Keratinocyte (primary cell): Measurements from ENCODE around the gene STKLD1. TPM values are rescaled to one million over a fixed set of nuclear protein-coding genes. Genes with fewer than 3 reads are reported as not detected.

Source experiments
- DNase-seq: peaks from one replicate; pipeline ENCODE4 v3.0.0-alpha.2; 2011; ENCODE audit warnings: low read depth, missing footprints, low spot score
- FAIRE-seq: peaks from 2 replicates; lab custom pipeline; 2011; peaks lifted over from hg19 to GRCh38; lab: Jason Lieb, UNC
- H2AFZ ChIP-seq: 2 replicates; pipeline ENCODE4 v1.6.0; 2012; ENCODE audit warnings: low read length, control low read depth, inconsistent platforms; ENCODE audit not compliant: control insufficient read depth
- H3K27ac ChIP-seq: 2 replicates; pipeline ENCODE4 v1.5.1; 2011; ENCODE audit warnings: low read length; ENCODE audit not compliant: control insufficient read depth, insufficient read depth
- H3K27me3 ChIP-seq: 3 replicates; pipeline ENCODE4 v1.6.0; 2011; ENCODE audit warnings: low read length; ENCODE audit not compliant: control insufficient read depth, insufficient read depth; ENCODE audit errors: extremely low read depth
- H3K36me3 ChIP-seq, 2 experiments: 2 replicates in 1 of 2; 3 replicates in 1 of 2; pipeline ENCODE4 v1.5.1; 2011; ENCODE audit warnings: low read length in 2 of 2, mild to moderate bottlenecking in 1 of 2; ENCODE audit not compliant: control insufficient read depth in 2 of 2, insufficient read depth in 2 of 2; ENCODE audit errors: extremely low read depth in 1 of 2
- H3K4me1 ChIP-seq: 3 replicates; pipeline ENCODE4 v1.5.1; 2011; ENCODE audit warnings: low read length; ENCODE audit not compliant: control insufficient read depth, insufficient read depth; ENCODE audit errors: extremely low read depth
- H3K4me2 ChIP-seq: 3 replicates; pipeline ENCODE4 v1.6.0; 2011; ENCODE audit warnings: low read depth, low read length; ENCODE audit not compliant: control insufficient read depth, insufficient read depth; ENCODE audit errors: extremely low read depth
- H3K4me3 ChIP-seq, 3 experiments: fragments of 200-600 bp in 1 of 3; sonication (generic) in 1 of 3; 2 replicates in 2 of 3; 3 replicates in 1 of 3; pipeline ENCODE4 v1.5.1; 2011 to 2016; ENCODE audit warnings: low read length in 3 of 3, mild to moderate bottlenecking in 3 of 3, control low read depth in 2 of 3, inconsistent platforms in 1 of 3, low read depth in 1 of 3, mixed read lengths in 1 of 3, mixed run types in 1 of 3, moderate library complexity in 1 of 3; ENCODE audit not compliant: control insufficient read depth in 2 of 3, insufficient read depth in 2 of 3; ENCODE audit errors: extremely low read depth in 1 of 3
- H3K79me2 ChIP-seq: 2 replicates; pipeline ENCODE4 v1.6.0; 2012; ENCODE audit warnings: low read length; ENCODE audit not compliant: control insufficient read depth, insufficient read depth
- H3K9ac ChIP-seq: 3 replicates; pipeline ENCODE4 v1.6.0; 2011; ENCODE audit warnings: low read length; ENCODE audit not compliant: control insufficient read depth, insufficient read depth; ENCODE audit errors: extremely low read depth
- H3K9me1 ChIP-seq: 3 replicates; pipeline ENCODE4 v1.6.0; 2011; ENCODE audit warnings: low read length; ENCODE audit not compliant: control insufficient read depth, insufficient read depth; ENCODE audit errors: extremely low read depth
- H3K9me3 ChIP-seq: 2 replicates; pipeline ENCODE4 v1.5.1; 2012; ENCODE audit warnings: low read depth, low read length; ENCODE audit not compliant: control insufficient read depth
- H4K20me1 ChIP-seq: 3 replicates; pipeline ENCODE4 v1.6.0; 2011; ENCODE audit warnings: low read length; ENCODE audit not compliant: control insufficient read depth, insufficient read depth; ENCODE audit errors: extremely low read depth
- CTCF ChIP-seq, 3 experiments: IDR thresholded peaks in 1 of 3; conservative IDR thresholded peaks in 1 of 3; optimal IDR thresholded peaks in 1 of 3; 2 replicates in 2 of 3; 3 replicates in 1 of 3; pipeline versions ENCODE3 to v1.5.1; 2011; ENCODE audit warnings: low read length in 3 of 3, mild to moderate bottlenecking in 3 of 3, moderate library complexity in 2 of 3, control low read depth in 1 of 3, inconsistent platforms in 1 of 3; ENCODE audit not compliant: insufficient read depth in 2 of 3; ENCODE audit errors: extremely low read depth in 1 of 3
- EZH2 ChIP-seq: IDR thresholded peaks from one replicate; pipeline ENCODE4 v1.6.1; 2012; ENCODE audit warnings: inconsistent platforms, mild to moderate bottlenecking, low read length, moderate library complexity
- dilution Hi-C: fragments of 300-500 bp; cut with MboI; formaldehyde crosslinking; loops from one replicate; pipeline ENCODE4 v1.7.0; 2020; ENCODE audit warnings: low sequenced_read_pairs; ENCODE audit not compliant: extremely low pct_ligation_motif_present
- polyA plus RNA-seq, 5 experiments: library from polyadenylated mRNA; depleted of rRNA in 3 of 5; stranded (reverse) in 3 of 5; stranded (forward) in 1 of 5; unstranded in 1 of 5; fragments of >200 nt; gene quantifications; 1 replicate in 1 of 5; 2 replicates in 3 of 5; 3 replicates in 1 of 5; pipeline versions ENCODE4 v1.2.1 to v1.2.3, GENCODE V29; 2011 to 2012; ENCODE audit warnings: missing spikeins in 2 of 5, low read depth in 1 of 5, low replicate concordance in 1 of 5

Gene STKLD1
- polyA plus RNA-seq, 1 donor (not counting 4 experiments of a cell fraction or from before 2014, with no cell fraction given) = 0.77 TPM

GRCh38 chr9:133389025-133389557, 12.9 kb downstream of the STKLD1 start:
- Histone ChIP-seq H4K20me1 (no peaks in the 10 kb centered on the region), H3K79me2 (no peaks in the 10 kb centered on the region), H3K27ac (no peak overlapping the region), H3K4me2 (no peak overlapping the region), H3K36me3 (no peaks in the 10 kb centered on the region), H3K4me1 (peaks cover 9% of the 10 kb centered on the region), H3K9me1 (no peaks in the 10 kb centered on the region), H3K9me3 (no peaks in the 10 kb centered on the region), H3K27me3 (peaks cover 5% of the 10 kb centered on the region), H2AFZ (no peak overlapping the region), H3K4me3 (no peak overlapping the region), H3K9ac (no peak overlapping the region)
- no peak for TF ChIP-seq CTCF (optimal IDR thresholded peaks at IDR 0.05 in 1 of 3, IDR thresholded peaks at IDR 0.05 in 1 of 3, conservative IDR thresholded peaks at IDR 0.05 in 1 of 3; ENCODE audit: extremely low read depth in 1 of 3, insufficient read depth in 2 of 3, low read length in 3 of 3)
- TF ChIP-seq EZH2 = no peak
- dilution Hi-C loops = no loop called here
- FAIRE-seq (no peak), DNase-seq (no peak)

- no peaks in the 10 kb centered on the region for H3K9me1 ChIP-seq
- TF ChIP-seq CTCF (optimal IDR thresholded peaks at IDR 0.05 in 1 of 3, IDR thresholded peaks at IDR 0.05 in 1 of 3, conservative IDR thresholded peaks at IDR 0.05 in 1 of 3; ENCODE audit: extremely low read depth in 1 of 3, insufficient read depth in 2 of 3, low read length in 3 of 3) (no peak), EZH2 (no peak)
- H2AFZ ChIP-seq = no peak overlapping the region
- no peaks in the 10 kb centered on the region for H3K79me2 ChIP-seq
- H3K36me3 ChIP-seq = no peaks in the 10 kb centered on the region
- dilution Hi-C loops = no loop called here
- no peaks in the 10 kb centered on the region for H4K20me1 ChIP-seq
- H3K27ac ChIP-seq = no peak overlapping the region
- no peak overlapping the region for H3K4me2 ChIP-seq
- H3K9ac ChIP-seq = no peak overlapping the region
- no peak for DNase-seq
- peaks cover 6% of the 10 kb centered on the region for H3K27me3 ChIP-seq
- H3K4me3 ChIP-seq = no peak overlapping the region
- no peaks in the 10 kb centered on the region for H3K9me3 ChIP-seq
- FAIRE-seq = no peak
- H3K4me1 ChIP-seq = peaks cover 9% of the 10 kb centered on the region
These were observed 13.4 kb downstream of the STKLD1 start for GRCh38 chr9:133389562-133389961.
